Effector memory CD8-positive, alpha-beta T cell (primary cell): ENCODE data around the gene REXO1.
"Not testable (repeated sequence)": the region's sequence is repeated elsewhere in the genome, so short reads cannot be mapped to it uniquely, and the experiment has no call there.

Experiments
- ATAC-seq: fragments of 150-1000 bp; cut with Tn5 transposase; replicated peaks from 2 replicates; pipeline ENCODE4 v1.10.0; 2021; ENCODE audit warnings: mild to moderate bottlenecking, moderate library complexity
- DNase-seq, 3 experiments: peaks; one replicate each; pipeline ENCODE4 v3.0.0; 2021
- H3K27ac Mint-ChIP-seq, 2 donors: one replicate each; pipeline ENCODE4 v1.8.0; 2022; ENCODE audit warnings: mild to moderate bottlenecking in 2 of 2, mixed read lengths in 2 of 2, moderate library complexity in 2 of 2
- H3K27me3 Mint-ChIP-seq, 2 donors: one replicate each; pipeline ENCODE4 v1.8.0; 2022; ENCODE audit warnings: mixed read lengths in 2 of 2
- H3K36me3 Mint-ChIP-seq: one replicate; pipeline ENCODE4 v1.8.0; 2022; ENCODE audit warnings: mild to moderate bottlenecking, moderate library complexity, mixed read lengths; ENCODE audit not compliant: insufficient read depth
- H3K4me1 Mint-ChIP-seq, 2 donors: one replicate each; pipeline ENCODE4 v1.8.0; 2022; ENCODE audit warnings: low read depth in 2 of 2, mixed read lengths in 2 of 2
- H3K4me3 Mint-ChIP-seq, 2 donors: one replicate each; pipeline ENCODE4 v1.8.0; 2022; ENCODE audit warnings: mild to moderate bottlenecking in 2 of 2, mixed read lengths in 2 of 2, moderate library complexity in 2 of 2
- H3K9me3 Mint-ChIP-seq, 2 donors: one replicate each; pipeline ENCODE4 v1.8.0; 2022; ENCODE audit warnings: mixed read lengths in 2 of 2

The REXO1 gene

DNA sequence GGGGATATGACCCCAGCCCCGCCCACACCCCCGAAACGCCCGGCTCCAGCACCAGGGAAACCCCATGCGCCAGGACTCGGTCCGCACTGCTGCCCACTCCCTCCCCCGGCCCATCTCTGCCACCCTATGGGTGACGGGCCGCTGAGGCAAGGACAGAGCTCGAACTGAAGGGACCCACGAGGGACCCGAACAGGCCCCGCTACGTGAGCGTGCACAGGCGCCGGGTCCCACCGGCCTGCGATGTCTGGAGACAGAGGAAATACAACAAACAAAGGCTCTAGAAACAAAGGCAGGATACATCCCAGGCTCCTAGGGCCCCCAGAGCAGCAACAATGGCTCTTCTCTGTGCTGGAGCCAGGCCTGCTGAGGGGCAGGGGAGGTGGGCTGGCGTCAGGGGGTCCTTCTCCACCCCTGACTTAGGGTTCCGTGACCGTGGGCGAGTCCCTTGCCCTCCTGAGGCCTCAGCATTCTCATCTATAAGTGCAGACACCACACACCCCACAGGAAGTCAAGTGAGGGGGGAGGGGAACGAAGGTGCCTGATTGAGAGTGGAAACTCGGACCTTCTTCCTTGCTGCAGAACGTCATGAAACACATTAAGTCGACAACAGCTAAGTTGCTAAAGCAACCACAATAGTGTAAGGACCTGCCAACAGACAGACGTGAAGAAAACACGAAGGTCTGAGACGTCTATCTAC is 34.0 kb upstream of the REXO1 start:
- Mint-ChIP-seq H3K9me3 (no peaks in the 10 kb centered on the region), H3K27me3 (no peaks in the 10 kb centered on the region), H3K4me3 (peak overlapping the region; percentile 94 to 98), H3K4me1 (peaks cover 29 to 41% of the 10 kb centered on the region in 2 donors), H3K27ac (peak overlapping the region; percentile 99), H3K36me3 (peaks cover 62% of the 10 kb centered on the region)
- ATAC-seq = peak; percentile 66
- DNase-seq = peak; percentile 84 to 88 (median 88)

- DNase-seq, H3K27me3 Mint-ChIP-seq, ATAC-seq, H3K9me3 Mint-ChIP-seq: not testable (repeated sequence)
- Mint-ChIP-seq H3K4me3 (peak overlapping the region; percentile 94 to 98), H3K27ac (peak overlapping the region; percentile 99), H3K36me3 (peaks cover 69% of the 10 kb centered on the region), H3K4me1 (peaks cover 30 to 42% of the 10 kb centered on the region in 2 donors)
These were observed 33.3 kb upstream of the REXO1 start for GRCh38 chr19:1881393-1882088.

DNA sequence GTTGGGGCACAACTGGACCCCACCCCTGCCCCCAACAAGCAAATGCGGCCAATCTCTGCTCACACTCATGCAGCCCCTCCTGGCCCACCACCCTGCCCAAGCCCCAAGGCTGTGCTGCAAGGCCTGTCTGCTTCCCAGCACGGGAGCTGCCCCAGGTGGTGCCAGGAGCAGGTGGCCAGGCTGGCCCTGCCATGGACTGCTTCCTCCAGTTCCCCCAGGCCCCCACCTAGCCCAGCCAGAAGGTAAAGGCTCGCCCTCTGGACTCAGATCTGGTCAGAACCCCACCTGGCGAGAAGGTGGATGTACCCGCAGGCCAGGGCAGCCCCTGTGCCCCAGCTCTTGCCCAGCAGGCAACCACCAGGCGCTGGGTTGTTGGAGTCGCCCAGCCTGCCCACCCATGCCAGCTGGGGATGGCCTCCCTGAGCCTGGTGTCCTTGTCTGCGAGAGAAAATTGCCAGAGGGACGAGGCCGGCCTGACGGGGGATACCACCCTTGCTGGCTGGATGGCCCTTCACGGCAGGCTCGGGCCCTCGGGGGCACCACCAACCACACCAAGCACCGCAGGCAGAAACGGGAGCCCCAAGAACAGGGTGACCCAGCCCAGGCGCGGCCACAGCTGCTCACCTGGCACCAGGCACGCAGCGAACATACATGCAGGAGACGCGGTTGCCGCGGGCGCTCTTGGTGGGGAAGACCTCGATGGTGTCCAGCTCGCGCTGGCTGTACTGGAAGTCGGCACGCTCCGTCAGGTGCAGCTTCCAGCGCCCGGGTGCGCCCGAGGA is 32.5 kb upstream of the REXO1 start:
- Mint-ChIP-seq H3K9me3 (no peaks in the 10 kb centered on the region), H3K4me3 (peak overlapping the region; percentile 45 to 65), H3K27me3 (no peaks in the 10 kb centered on the region), H3K4me1 (peaks cover 35 to 48% of the 10 kb centered on the region in 2 donors), H3K27ac (peak overlapping the region; percentile 82 to 99), H3K36me3 (peaks cover 70% of the 10 kb centered on the region)
- ATAC-seq = no peak
- DNase-seq = no peak

GRCh38 chr19:1879982-1880381 is 31.7 kb upstream of the REXO1 start:
- peak overlapping the region in 1 of 2 donors; percentile 99 for H3K27ac Mint-ChIP-seq
- H3K4me1 Mint-ChIP-seq = peaks cover 41 to 54% of the 10 kb centered on the region in 2 donors
- DNase-seq, H3K9me3 Mint-ChIP-seq, ATAC-seq, H3K27me3 Mint-ChIP-seq: not testable (repeated sequence)
- H3K4me3 Mint-ChIP-seq = peak overlapping the region; percentile 45 to 65
- peaks cover 70% of the 10 kb centered on the region for H3K36me3 Mint-ChIP-seq

DNA sequence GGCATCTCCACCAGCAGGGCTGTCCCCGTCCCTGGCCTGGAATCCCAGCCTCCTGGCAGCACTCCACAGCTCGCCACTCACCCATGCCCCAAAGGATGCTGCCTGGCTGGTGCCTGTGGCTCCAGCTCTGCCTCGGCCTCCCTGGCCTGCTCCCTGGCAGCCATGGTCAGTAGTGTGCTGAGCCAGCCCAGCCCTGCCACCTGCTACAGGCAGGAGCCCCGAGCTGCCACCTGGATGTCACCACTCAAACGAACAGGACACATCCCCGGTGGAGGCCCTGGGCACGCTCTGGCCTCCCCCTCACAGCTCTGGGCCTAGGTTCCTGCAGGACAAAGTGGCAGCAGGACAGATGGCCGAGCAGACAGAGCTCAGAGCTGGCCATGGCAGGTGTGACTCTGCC is 30.3 kb upstream of the REXO1 start:
- peaks cover 42 to 52% of the 10 kb centered on the region in 2 donors for H3K4me1 Mint-ChIP-seq
- peak overlapping the region in 1 of 2 donors; percentile 23 for H3K4me3 Mint-ChIP-seq
- H3K27ac Mint-ChIP-seq = peak overlapping the region; percentile 84
- not testable (repeated sequence) for DNase-seq, H3K27me3 Mint-ChIP-seq, H3K9me3 Mint-ChIP-seq, ATAC-seq
- peaks cover 68% of the 10 kb centered on the region for H3K36me3 Mint-ChIP-seq

DNA sequence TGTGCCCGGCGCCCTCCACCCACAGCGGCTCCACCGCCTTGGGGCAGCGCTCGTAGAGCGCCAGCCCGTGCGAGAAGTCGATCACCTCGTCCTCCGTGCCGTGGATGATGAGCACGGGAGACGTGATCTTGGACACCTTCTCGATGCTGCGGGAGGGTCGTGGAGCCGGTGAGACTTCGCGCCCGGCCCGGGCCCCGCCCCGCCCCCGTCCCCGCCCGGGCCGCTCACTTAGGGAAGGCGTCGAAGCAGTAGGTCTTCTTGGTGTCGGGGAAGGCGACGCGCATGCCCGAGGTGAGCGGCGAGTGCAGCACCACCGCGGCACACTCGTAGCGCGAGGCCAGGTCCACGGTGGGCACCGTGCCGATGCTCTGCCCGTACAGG is 29.0 kb upstream of the REXO1 start:
- not testable (repeated sequence) for H3K27ac Mint-ChIP-seq, H3K9me3 Mint-ChIP-seq, ATAC-seq, H3K27me3 Mint-ChIP-seq, DNase-seq, H3K4me3 Mint-ChIP-seq
- Mint-ChIP-seq H3K36me3 (peaks cover 67% of the 10 kb centered on the region), H3K4me1 (peaks cover 29 to 45% of the 10 kb centered on the region in 2 donors)

DNA sequence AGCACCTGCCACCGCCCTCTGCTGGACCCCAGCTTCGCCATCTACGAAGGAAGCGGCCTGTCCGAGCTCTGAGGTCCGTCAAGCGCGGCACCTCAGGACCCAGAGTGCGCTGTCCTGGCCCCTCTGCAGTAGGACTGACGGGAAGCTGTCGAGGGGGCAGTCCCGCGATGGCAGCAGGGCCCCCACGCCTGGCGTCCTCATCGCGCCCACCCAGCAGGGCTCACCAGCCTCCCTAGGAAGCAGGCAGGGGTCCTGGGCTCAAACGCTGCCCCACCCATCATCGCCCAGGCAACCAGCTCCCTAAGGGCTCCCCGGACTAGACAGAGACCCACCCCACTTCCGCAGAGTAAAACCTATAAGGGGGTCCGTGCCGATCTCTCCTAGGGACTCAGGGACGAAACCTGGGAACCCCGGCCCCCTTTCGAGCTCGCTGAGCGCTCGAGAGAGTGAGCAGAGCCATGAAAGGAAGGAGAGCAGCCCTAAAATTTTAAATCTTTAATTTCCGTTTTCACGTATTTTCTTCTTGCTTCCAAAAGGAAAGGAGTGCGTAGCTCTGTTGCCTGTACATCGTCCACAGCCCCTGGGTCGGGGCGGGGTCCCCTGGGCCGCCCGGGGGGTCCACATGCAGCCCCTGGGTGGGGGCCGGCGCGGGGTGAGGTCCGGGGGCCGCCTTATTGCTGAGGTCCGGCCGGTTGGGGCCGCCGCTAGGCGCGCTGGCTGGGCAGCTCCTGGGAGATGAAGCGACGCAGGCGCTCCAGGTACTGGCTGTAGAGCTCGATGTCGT is 28.4 kb upstream of the REXO1 start:
- Mint-ChIP-seq H3K4me3 (peak overlapping the region; percentile 96 to 99), H3K36me3 (peaks cover 68% of the 10 kb centered on the region), H3K4me1 (peaks cover 25 to 40% of the 10 kb centered on the region in 2 donors), H3K27ac (peak overlapping the region; percentile 92 to 96)
- ATAC-seq = peak; percentile 1
- not testable (repeated sequence) for DNase-seq, H3K9me3 Mint-ChIP-seq, H3K27me3 Mint-ChIP-seq

GRCh38 chr19:1875646-1876495 is 27.6 kb upstream of the REXO1 start:
- Mint-ChIP-seq H3K36me3 (peaks cover 69% of the 10 kb centered on the region), H3K4me3 (peak overlapping the region; percentile 96 to 99), H3K27ac (peak overlapping the region; percentile 92 to 96), H3K9me3 (no peaks in the 10 kb centered on the region), H3K27me3 (no peaks in the 10 kb centered on the region), H3K4me1 (peaks cover 25 to 40% of the 10 kb centered on the region in 2 donors)
- DNase-seq (peak; percentile 80 to 82 (median 81)), ATAC-seq (peak; percentile 90)

GRCh38 chr19:1875265-1875645 is 27.0 kb upstream of the REXO1 start:
- Mint-ChIP-seq H3K36me3 (peaks cover 75% of the 10 kb centered on the region), H3K4me1 (peaks cover 25 to 35% of the 10 kb centered on the region in 2 donors), H3K27ac (peak overlapping the region; percentile 92 to 96), H3K4me3 (peak overlapping the region; percentile 96 to 99)
- not testable (repeated sequence) for H3K27me3 Mint-ChIP-seq, H3K9me3 Mint-ChIP-seq, DNase-seq
- ATAC-seq = peak; percentile 1

DNA sequence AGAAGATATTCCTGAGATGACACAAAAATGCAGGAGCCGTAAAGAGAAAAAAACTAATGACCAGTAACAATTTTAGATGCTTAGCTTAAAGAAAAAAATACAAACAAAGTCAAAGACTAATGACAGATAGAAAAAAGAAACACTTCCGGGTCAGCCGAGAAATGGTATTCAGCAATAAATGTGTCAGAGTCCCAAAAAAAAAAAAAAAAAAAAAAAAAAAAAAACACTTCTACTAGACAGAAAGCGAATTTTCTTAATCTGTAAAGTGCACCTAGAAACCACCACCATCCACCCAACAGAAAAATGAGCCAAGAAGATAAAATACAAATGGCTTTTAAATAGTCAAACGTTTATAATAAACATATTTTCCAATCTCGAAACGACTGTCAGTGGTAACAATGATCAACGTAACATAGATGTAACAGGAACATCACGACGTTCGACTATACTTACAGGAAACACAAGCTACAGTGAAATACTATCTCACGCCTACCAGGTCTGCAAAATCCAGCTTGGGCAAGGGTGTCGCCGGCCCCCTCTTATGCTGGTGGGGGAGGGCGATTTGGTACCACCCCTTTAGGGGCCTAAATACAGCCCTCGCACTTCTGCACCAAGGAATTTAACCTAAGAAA is 26.4 kb upstream of the REXO1 start:
- peak overlapping the region; percentile 96 to 99 for H3K4me3 Mint-ChIP-seq
- peaks cover 73% of the 10 kb centered on the region for H3K36me3 Mint-ChIP-seq
- H3K27me3 Mint-ChIP-seq = no peaks in the 10 kb centered on the region
- DNase-seq = peak in 1 of 3 experiments; percentile 34
- peak; percentile 52 for ATAC-seq
- H3K27ac Mint-ChIP-seq = peak overlapping the region; percentile 92 to 96
- peaks cover 25 to 32% of the 10 kb centered on the region in 2 donors for H3K4me1 Mint-ChIP-seq
- H3K9me3 Mint-ChIP-seq = no peaks in the 10 kb centered on the region

GRCh38 chr19:1873524-1874473 is 25.5 kb upstream of the REXO1 start:
- Mint-ChIP-seq H3K36me3 (peaks cover 67% of the 10 kb centered on the region), H3K4me3 (peak overlapping the region; percentile 96 to 99), H3K27ac (peak overlapping the region; percentile 92 to 96), H3K9me3 (no peaks in the 10 kb centered on the region), H3K27me3 (no peaks in the 10 kb centered on the region), H3K4me1 (peaks cover 31 to 33% of the 10 kb centered on the region in 2 donors)
- ATAC-seq (no peak), DNase-seq (no peak)
